GM12801 (cell line): ENCODE results near the gene MACROD2.

ENCODE experiments used
- CTCF ChIP-seq: IDR thresholded peaks from one replicate; pipeline ENCODE4 v1.5.1; 2011; ENCODE audit warnings: control low read depth; ENCODE audit not compliant: insufficient read length; ENCODE audit errors: extremely low read depth

Gene MACROD2

GRCh38 chr20:15563836-15564235 is 1568.5 kb downstream of the MACROD2 start:
- no peak for TF ChIP-seq CTCF

GRCh38 chr20:15564981-15565380 is 1569.7 kb downstream of the MACROD2 start:
- no peak for TF ChIP-seq CTCF

GRCh38 chr20:15565786-15566185 is 1570.5 kb downstream of the MACROD2 start:
- no peak for TF ChIP-seq CTCF

GRCh38 chr20:15567219-15567618 is 1571.9 kb downstream of the MACROD2 start:
- no peak for TF ChIP-seq CTCF

- no peak for TF ChIP-seq CTCF
These were observed 1574.8 kb downstream of the MACROD2 start for GRCh38 chr20:15570156-15570555.

- TF ChIP-seq CTCF = no peak
These were observed 1575.7 kb downstream of the MACROD2 start for GRCh38 chr20:15571056-15571455.

- no peak for TF ChIP-seq CTCF
These were observed 1579.9 kb downstream of the MACROD2 start for GRCh38 chr20:15575255-15575654.

- no peak for TF ChIP-seq CTCF
These were observed 1581.1 kb downstream of the MACROD2 start for GRCh38 chr20:15576411-15576810.
